ENCODE results near the gene MAP3K14. TPM values are rescaled to one million over a fixed set of nuclear protein-coding genes. Genes with fewer than 3 reads are reported as not detected.

Gene MAP3K14
- total RNA-seq, 1 experiment from 2014 or later, result 3.0 TPM

DNA sequence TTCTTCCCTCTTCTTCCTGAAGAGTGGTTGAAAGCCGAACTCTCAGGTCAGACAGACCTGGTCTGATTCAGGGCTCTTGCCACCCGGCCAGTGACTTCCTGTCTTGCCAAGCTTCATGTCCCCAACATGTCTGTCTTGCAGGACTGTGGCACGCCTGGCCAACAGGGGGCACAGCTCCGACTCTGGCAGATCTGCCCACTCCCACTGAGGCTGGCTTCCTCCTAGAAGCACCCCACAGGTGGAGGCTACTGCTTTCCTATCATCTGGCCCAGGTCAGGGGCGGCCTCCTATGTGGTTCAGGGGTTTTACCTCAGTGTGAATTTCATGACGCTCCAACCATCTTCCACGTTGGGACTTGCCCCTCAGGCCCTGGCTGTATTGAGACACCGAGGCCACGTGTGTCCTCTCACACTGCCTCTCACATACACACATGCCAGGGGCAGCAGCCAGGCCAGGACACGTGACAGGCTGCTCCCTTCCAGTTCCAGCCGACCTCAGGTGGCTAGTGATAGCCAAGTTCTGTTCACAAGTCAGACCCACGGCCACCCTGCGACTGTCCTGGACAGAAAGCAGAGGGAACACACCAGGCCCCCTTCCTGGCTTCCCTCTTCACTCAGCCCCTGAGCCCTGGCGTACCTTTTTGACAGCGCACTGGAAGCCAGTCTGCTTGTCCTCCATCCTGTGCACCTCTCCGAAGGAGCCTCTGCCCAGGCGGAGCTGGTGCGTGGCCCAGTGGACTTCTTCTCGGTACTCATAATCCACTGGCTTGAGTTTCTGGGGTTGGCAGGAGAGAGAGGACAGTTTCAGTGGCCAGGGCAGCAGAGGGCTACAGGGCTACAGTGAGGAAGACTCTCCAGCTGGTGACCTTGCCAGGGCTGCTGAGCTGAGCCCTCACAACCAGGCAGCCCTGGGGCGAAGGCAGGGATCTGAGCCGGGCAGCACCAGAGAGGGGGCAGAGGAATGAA lies 32.4 kb downstream of the MAP3K14 start:
- TF ChIP-seq, protein P1, sequence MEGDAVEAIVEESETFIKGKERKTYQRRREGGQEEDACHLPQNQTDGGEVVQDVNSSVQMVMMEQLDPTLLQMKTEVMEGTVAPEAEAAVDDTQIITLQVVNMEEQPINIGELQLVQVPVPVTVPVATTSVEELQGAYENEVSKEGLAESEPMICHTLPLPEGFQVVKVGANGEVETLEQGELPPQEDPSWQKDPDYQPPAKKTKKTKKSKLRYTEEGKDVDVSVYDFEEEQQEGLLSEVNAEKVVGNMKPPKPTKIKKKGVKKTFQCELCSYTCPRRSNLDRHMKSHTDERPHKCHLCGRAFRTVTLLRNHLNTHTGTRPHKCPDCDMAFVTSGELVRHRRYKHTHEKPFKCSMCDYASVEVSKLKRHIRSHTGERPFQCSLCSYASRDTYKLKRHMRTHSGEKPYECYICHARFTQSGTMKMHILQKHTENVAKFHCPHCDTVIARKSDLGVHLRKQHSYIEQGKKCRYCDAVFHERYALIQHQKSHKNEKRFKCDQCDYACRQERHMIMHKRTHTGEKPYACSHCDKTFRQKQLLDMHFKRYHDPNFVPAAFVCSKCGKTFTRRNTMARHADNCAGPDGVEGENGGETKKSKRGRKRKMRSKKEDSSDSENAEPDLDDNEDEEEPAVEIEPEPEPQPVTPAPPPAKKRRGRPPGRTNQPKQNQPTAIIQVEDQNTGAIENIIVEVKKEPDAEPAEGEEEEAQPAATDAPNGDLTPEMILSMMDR (conservative IDR thresholded peaks at IDR 0.05; ENCODE audit: low read depth, low read length), result no peak
- no peak for TF ChIP-seq EZH2 (IDR thresholded peaks at IDR 0.05; ENCODE audit: borderline replicate concordance, low read depth, low read length, poor library complexity, severe bottlenecking)
- Histone ChIP-seq H3K9me3 (ENCODE audit: low read depth, low read length, poor library complexity, severe bottlenecking) (no peaks in the 10 kb centered on the region), H3K4me1 (ENCODE audit: insufficient read depth, low read length, poor library complexity, severe bottlenecking) (no peaks in the 10 kb centered on the region), H3K27ac (ENCODE audit: low read depth, low read length, poor library complexity, severe bottlenecking) (no peak overlapping the region), H3K27me3 (replicated peaks; ENCODE audit: insufficient read depth, low read depth, low read length, poor library complexity) (no peaks in the 10 kb centered on the region), H3K4me3 (ENCODE audit: low read depth, low read length, poor library complexity, severe bottlenecking) (no peak overlapping the region), H3K36me3 (ENCODE audit: insufficient read depth, low read length, poor library complexity, severe bottlenecking) (no peaks in the 10 kb centered on the region)
- intact Hi-C loops (cut with micrococcal nuclease; ENCODE audit: unreplicated experiment), result no loop called here
- DNase-seq (ENCODE audit: low spot score), result no peak
- ChIA-PET POLR2A (ENCODE audit: low non-redundant PET) (no interaction called here), CTCF (interaction anchor here (0.5 kb wide), 1 partner anchor 50 kb away, joined by 10 read pairs; no protein-coding TSS in a partner anchor)
- no TSS peak for BruUV-seq (replicated peaks)

DNA sequence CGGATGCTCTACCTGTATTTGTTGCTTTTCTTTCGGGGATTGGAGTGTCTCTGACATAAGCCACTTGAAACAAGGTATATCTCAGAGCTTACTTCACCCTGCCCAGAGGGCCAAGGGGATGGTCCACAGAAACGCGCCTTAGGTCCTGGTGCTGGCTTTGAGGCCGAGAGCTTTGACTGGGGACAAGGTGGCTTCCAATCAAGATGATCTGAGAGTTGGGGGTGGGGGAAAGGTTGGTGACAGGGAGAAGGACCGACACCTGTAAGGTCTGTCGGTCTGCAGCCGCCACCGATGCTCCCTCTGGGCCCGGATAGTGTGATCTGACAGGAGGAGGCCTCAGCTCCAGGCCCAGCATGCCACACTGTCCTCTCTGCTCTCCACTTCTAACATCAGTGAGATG lies 33.1 kb downstream of the MAP3K14 start:
- H3K4me1 ChIP-seq (ENCODE audit: insufficient read depth, low read length, poor library complexity, severe bottlenecking), result no peaks in the 10 kb centered on the region
- no peaks in the 10 kb centered on the region for H3K27me3 ChIP-seq (replicated peaks; ENCODE audit: insufficient read depth, low read depth, low read length, poor library complexity)
- no peaks in the 10 kb centered on the region for H3K36me3 ChIP-seq (ENCODE audit: insufficient read depth, low read length, poor library complexity, severe bottlenecking)
- ChIA-PET CTCF (interaction anchor here (0.5 kb wide), 1 partner anchor 49 kb away, joined by 10 read pairs; no protein-coding TSS in a partner anchor), POLR2A (ENCODE audit: low non-redundant PET) (no interaction called here)
- no peaks in the 10 kb centered on the region for H3K9me3 ChIP-seq (ENCODE audit: low read depth, low read length, poor library complexity, severe bottlenecking)
- H3K27ac ChIP-seq (ENCODE audit: low read depth, low read length, poor library complexity, severe bottlenecking), result no peak overlapping the region
- TF ChIP-seq EZH2 (IDR thresholded peaks at IDR 0.05; ENCODE audit: borderline replicate concordance, low read depth, low read length, poor library complexity, severe bottlenecking), result no peak
- TF ChIP-seq, protein P1 (conservative IDR thresholded peaks at IDR 0.05; ENCODE audit: low read depth, low read length), result no peak
- intact Hi-C loops (cut with micrococcal nuclease; ENCODE audit: unreplicated experiment), result no loop called here
- no TSS peak for BruUV-seq (replicated peaks)
- DNase-seq (ENCODE audit: low spot score), result no peak
- no peak overlapping the region for H3K4me3 ChIP-seq (ENCODE audit: low read depth, low read length, poor library complexity, severe bottlenecking)

DNA sequence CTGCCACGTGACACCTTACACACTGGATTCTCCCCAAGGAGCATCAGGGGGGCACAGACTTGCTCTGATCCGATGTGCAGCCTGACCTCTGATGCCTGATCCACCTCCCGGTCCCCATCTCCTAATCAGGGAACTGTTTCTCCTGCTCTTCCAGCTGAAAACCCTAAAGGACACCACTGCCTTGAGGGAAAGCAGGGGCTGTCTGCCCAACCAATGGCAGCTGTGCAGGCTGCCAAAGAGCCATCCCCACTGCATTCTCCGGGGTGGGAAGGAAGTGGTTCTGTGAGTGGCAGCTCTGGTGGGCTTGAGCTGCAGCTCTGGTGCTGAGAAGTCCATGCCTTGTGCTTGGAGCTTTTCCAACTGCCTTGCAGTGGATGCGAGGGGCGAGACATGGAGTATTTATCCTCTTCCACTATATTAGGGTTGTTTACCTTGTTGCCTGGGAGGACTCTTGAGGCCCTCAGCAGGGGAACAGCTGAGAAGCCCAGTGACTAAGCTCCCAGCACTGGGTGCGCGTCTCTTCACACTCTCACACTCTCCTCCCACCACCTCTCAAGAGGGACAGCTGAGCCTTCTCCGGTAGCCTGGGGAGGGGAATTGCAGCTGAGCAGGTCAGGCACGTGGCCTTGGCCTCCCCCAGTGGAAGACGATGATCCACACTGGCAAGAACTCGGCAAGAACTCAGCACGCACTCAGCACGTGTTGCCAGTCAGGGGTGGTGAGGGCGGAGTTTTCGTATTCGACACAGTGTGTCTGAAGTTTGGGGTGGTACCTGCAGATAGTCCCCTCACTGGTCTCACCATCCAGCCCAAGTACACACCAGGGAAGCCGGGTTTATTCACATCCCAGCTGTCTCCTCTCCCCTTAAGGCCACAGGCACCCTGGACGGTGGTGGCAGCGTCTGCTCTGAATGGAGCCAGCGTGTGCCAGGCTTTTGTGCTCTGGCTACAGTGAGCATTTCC lies 33.9 kb downstream of the MAP3K14 start:
- Histone ChIP-seq H3K9me3 (ENCODE audit: low read depth, low read length, poor library complexity, severe bottlenecking) (no peaks in the 10 kb centered on the region), H3K27ac (ENCODE audit: low read depth, low read length, poor library complexity, severe bottlenecking) (no peak overlapping the region), H3K36me3 (ENCODE audit: insufficient read depth, low read length, poor library complexity, severe bottlenecking) (no peaks in the 10 kb centered on the region), H3K4me3 (ENCODE audit: low read depth, low read length, poor library complexity, severe bottlenecking) (no peak overlapping the region), H3K4me1 (ENCODE audit: insufficient read depth, low read length, poor library complexity, severe bottlenecking) (no peaks in the 10 kb centered on the region), H3K27me3 (replicated peaks; ENCODE audit: insufficient read depth, low read depth, low read length, poor library complexity) (no peaks in the 10 kb centered on the region)
- no TSS peak for BruUV-seq (replicated peaks)
- intact Hi-C loops (cut with micrococcal nuclease; ENCODE audit: unreplicated experiment), result no loop called here
- ChIA-PET CTCF (no interaction called here), POLR2A (ENCODE audit: low non-redundant PET) (no interaction called here)
- TF ChIP-seq EZH2 (IDR thresholded peaks at IDR 0.05; ENCODE audit: borderline replicate concordance, low read depth, low read length, poor library complexity, severe bottlenecking), result no peak
- TF ChIP-seq, protein P1 (conservative IDR thresholded peaks at IDR 0.05; ENCODE audit: low read depth, low read length), result no peak
- no peak for DNase-seq (ENCODE audit: low spot score)

Data from A673 (cell line).